ENCODE measurements around the gene KRT32.

- TF ChIP-seq POLR2AphosphoS5 (IDR thresholded peaks at IDR 0.05) (no peak), POLR2A (IDR thresholded peaks at IDR 0.05) (no peak), EP300 (IDR thresholded peaks at IDR 0.05) (no peak)
- TF ChIP-seq, protein P1, sequence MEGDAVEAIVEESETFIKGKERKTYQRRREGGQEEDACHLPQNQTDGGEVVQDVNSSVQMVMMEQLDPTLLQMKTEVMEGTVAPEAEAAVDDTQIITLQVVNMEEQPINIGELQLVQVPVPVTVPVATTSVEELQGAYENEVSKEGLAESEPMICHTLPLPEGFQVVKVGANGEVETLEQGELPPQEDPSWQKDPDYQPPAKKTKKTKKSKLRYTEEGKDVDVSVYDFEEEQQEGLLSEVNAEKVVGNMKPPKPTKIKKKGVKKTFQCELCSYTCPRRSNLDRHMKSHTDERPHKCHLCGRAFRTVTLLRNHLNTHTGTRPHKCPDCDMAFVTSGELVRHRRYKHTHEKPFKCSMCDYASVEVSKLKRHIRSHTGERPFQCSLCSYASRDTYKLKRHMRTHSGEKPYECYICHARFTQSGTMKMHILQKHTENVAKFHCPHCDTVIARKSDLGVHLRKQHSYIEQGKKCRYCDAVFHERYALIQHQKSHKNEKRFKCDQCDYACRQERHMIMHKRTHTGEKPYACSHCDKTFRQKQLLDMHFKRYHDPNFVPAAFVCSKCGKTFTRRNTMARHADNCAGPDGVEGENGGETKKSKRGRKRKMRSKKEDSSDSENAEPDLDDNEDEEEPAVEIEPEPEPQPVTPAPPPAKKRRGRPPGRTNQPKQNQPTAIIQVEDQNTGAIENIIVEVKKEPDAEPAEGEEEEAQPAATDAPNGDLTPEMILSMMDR (IDR thresholded peaks at IDR 0.05) = no peak
Measured at GRCh38 chr17:41484920-41485904, 18.0 kb upstream of the KRT32 start.

All from sigmoid colon (tissue), 4 donors.